ENCODE measurements around the gene SLC6A8.
"Not testable (repeated sequence)": the region's sequence is repeated elsewhere in the genome, so short reads cannot be mapped to it uniquely, and the experiment has no call there.

The SLC6A8 gene

GRCh38 chrX:153708415-153708814 is 20.7 kb downstream of the SLC6A8 start:
- peak; percentile 85 for DNase-seq (ENCODE audit: low read depth)

- no peak for DNase-seq (ENCODE audit: low read depth)
Measured at GRCh38 chrX:153709726-153710674, 22.3 kb downstream of the SLC6A8 start.

DNA sequence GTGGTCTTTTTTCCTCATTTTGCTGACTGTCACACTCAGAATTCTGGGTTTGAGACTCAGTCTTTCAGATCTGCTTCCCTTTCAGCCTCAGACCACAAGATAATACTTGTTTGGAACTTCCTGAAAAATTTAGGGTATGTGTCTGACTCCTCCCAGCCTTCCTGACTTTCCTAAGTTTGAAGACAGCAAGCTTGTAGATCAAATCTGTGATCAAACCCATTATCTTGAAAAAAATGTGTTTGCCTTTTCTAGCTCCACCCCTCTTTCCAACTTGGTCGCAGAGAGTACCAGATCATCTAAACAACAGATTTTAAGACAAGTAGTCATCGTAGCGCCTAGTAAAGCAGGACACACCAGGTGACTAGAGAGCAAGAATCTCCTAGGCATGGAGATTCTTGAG is 26.5 kb downstream of the SLC6A8 start:
- DNase-seq (ENCODE audit: low read depth): no peak

DNA sequence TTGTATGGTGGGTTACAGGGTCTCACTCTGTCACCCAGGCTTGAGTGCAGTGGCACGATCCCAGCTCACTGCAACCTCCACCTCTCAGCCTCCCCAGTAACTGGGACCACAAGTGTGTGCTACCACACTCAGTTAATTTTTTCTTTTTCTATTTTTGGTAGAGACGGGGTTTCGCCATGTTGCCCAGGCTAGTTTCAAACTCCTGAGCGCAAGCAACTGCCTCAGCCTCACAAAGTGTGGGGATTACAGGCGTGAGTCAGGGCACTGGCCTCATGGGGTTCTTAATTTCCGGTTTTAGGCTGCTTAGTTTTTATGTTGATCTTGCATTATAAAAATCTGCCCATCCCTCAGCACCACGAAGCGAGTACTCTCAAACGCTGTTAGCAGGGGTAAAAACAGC is 29.7 kb downstream of the SLC6A8 start:
- no peak for DNase-seq (ENCODE audit: low read depth)

GRCh38 chrX:153719238-153719637 is 31.5 kb downstream of the SLC6A8 start:
- no peak for DNase-seq (ENCODE audit: low read depth)

DNA sequence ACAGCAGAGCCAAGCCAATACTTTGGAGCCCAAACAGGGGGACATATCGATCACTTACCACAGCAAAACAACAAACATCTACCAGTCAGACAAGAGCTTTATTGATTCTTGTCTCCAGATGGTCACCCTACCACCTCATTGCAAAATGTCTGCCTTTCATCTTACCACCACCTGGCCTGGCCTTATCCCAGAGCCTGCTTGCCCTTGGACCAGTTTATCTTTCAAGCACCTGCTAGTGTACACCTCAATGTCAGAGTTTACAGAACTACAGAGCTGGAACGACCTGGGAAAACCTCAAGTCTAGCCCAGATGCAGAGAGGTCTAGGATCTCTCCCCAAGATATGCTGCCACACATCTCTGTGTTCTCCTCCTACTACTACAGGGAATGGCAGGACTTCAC is 32.0 kb downstream of the SLC6A8 start:
- DNase-seq (ENCODE audit: low read depth): no peak

DNA sequence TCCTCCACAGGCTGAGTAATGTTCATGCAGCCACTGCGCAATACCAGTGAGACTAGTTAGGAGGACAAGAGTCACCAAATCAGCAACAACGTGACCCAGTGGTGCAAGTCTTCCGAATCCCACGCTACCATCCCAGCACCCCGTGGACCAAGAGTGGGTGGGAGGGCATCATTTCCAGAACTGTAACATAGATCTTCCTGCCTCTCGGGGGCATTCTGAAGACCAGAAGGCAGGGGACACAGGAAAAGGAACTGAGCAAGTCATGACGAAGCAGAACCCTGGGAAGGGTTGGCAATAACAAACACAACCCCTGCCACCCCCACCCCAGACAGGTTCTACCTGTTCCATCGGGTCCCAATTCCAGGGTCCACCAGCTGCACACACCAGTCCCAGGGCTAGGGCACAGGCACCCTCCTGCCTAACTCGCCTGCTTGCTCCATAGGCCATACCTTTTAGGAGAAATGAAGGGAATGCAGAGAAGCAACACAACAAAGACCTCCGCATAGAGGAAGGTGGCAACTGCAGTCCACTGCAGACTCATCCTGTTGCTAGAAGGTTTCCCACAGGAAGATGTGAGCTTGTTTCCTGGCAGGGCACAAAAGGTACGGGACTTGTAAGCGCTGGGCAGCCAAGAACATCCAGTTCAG is 35.1 kb downstream of the SLC6A8 start:
- no peak for DNase-seq (ENCODE audit: low read depth)

GRCh38 chrX:153723351-153724251 is 35.9 kb downstream of the SLC6A8 start:
- peak; percentile 37 for DNase-seq (ENCODE audit: low read depth)

- DNase-seq (ENCODE audit: low read depth): peak; percentile 66
Measured at GRCh38 chrX:153724252-153725038, 36.7 kb downstream of the SLC6A8 start, which contains the start of the genes ABCD1 and BCAP31. Gene ABCD1, plus strand, starts transcription at chrX:153724856. Its CDS starts 411 bp downstream, at chrX:153725267. Gene BCAP31, minus strand, starts transcription at chrX:153724387. Its CDS starts 1,143 bp downstream, at chrX:153723244.

GRCh38 chrX:153725039-153725831 is 37.5 kb downstream of the SLC6A8 start:
- no peak for DNase-seq (ENCODE audit: low read depth)

DNA sequence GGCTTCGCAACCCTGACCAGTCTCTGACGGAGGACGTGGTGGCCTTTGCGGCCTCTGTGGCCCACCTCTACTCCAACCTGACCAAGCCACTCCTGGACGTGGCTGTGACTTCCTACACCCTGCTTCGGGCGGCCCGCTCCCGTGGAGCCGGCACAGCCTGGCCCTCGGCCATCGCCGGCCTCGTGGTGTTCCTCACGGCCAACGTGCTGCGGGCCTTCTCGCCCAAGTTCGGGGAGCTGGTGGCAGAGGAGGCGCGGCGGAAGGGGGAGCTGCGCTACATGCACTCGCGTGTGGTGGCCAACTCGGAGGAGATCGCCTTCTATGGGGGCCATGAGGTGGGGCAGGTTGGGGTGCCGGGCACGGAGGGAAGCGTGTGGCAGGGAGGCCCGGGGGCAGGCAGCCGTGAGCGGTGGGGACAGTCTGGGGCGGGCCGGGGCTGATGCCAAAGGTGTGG is 38.1 kb downstream of the SLC6A8 start:
- no peak for DNase-seq (ENCODE audit: low read depth)

DNA sequence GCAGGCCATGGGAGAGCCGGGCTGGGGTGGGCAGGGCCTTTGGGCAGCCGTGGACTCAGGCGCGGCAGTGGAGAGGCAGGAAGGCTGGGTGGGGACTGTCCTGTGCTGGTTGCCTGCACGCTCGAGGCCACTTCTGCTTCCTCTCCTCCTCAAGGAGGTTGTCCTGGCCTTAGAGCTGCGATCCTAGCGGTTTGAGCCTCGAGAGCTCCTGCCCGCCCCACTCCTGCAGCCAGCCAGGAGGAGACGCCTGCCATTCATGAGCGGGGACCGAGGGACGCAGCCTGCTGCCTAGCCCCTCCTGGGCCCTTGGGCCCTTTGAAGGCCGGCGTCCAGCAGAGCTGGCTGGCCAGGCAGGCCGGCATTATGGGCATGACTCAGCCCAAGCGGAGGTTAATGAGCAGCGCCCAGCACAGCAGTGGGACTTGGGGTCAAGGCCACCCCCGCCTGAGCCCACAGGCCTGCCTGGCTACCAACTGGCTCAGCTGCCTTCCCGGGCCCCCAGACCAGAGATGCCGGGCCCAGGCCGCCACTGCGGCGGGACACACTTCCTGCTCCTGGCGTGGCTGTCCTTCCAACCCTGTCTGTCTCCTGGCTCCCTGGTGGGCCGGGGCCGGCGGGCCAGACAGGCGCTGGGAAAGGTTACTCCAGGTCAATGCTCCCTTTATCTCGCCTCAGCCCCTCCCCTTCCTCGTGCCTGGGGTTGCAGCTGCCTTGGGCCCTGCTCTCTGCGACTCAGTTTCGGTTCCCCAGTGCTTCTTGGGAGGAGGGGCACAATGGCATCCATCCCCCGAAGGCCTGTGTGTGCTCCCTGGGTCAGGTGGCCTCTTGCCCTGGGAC is 38.8 kb downstream of the SLC6A8 start:
- DNase-seq (ENCODE audit: low read depth): peak; percentile 54

- peak; percentile 27 for DNase-seq (ENCODE audit: low read depth)
Measured at GRCh38 chrX:153727123-153727931, 39.6 kb downstream of the SLC6A8 start.

GRCh38 chrX:153728095-153728494 is 40.4 kb downstream of the SLC6A8 start:
- DNase-seq (ENCODE audit: low read depth): no peak

DNA sequence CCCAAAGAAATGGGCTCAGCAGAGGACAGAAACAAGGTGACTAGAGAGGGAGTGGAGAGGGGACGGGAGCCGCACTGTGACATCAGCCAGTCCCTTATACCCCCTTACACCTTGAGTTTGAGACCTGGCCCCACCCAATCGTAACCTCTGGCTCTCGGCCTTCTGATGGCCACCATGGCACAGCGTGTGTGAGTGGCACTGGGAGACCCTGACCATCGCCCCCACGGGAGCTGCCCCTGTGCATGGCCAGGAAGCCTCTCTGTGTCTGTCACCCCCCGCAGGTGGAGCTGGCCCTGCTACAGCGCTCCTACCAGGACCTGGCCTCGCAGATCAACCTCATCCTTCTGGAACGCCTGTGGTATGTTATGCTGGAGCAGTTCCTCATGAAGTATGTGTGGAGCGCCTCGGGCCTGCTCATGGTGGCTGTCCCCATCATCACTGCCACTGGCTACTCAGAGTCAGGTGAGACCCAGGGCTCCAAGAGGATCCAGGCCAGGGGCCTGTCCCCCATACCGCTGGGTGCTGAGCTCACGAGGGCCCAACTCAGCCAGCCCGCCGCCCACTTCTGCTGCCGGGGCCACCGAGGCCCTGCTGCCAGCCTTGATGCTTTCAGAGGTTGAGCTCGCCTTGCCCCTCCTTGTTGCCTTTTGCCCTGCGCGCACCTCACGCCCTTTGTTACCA is 41.4 kb downstream of the SLC6A8 start:
- DNase-seq (ENCODE audit: low read depth): no peak

- not testable (repeated sequence) for DNase-seq (ENCODE audit: low read depth)
Measured at GRCh38 chrX:153730115-153730514, 42.4 kb downstream of the SLC6A8 start.

- peak; percentile 67 for DNase-seq (ENCODE audit: low read depth)
Measured at GRCh38 chrX:153731117-153731844, 43.6 kb downstream of the SLC6A8 start.
